ENCODE results near the gene SAMHD1. TPM values are rescaled to one million over a fixed set of nuclear protein-coding genes. Genes with fewer than 3 reads are reported as not detected.

The SAMHD1 gene
- total and polyA plus RNA-seq, 12 donors: 14.0 to 105 (median 30.8) TPM

DNA sequence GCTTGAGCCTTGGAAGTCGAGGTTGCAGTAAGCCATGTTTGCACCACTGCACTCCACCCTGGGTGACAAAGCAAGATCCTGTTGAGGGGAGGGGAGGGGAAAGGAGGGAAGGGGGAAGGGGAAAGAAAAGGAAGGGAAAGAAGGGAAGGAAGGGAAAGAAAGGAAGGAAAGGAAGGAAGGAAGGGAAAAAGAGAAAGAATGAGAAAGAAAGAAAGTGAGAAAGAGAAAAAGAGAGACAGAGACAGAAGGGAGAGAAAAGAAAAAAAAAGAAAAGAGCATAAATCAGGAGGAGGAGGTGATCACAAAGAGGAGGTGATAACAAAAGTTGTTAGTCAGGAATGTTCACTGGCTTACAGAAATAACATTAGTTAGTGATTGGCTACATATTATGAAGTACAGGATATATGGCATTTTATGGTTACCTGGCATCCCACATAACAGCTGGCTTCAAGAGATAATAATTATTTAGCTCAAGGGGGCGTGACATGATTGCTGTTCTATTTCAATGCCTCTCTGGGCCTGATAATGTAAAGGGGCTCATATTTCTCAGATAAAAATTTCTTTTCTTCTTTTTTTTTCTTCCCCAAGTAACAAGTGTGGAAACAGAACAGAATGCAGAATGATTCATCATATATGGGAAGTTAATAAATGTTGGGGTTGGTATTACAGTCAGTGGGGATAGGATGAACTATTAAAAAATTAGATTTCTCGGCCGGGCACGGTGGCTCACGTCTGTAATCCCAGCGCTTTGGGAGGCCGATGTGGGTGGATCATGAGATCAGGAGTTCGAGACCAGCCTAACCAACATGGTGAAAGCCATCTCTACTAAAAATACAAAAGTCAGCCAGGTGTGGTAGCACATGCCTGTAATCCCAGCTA is 27.1 kb downstream of the SAMHD1 start:
- DNase-seq (no peak), ATAC-seq (no peak)
- Histone ChIP-seq H3K4me1 (peaks cover 0 to 8% (median 0%) of the 10 kb centered on the region in 9 donors), H3K36me3 (peaks cover 5 to 98% (median 31%) of the 10 kb centered on the region in 9 donors), H3K27ac (no peak overlapping the region), H3K27me3 (no peaks in the 10 kb centered on the region), H3K4me3 (no peak overlapping the region), H3K9me3 (no peaks in the 10 kb centered on the region)
- WGBS, 2 donors: 86 to 89% methylated on average over 9 of the region's 9 CpGs
- intact Hi-C loops (cut with DNase I): no loop called here
- TF ChIP-seq, protein P1, sequence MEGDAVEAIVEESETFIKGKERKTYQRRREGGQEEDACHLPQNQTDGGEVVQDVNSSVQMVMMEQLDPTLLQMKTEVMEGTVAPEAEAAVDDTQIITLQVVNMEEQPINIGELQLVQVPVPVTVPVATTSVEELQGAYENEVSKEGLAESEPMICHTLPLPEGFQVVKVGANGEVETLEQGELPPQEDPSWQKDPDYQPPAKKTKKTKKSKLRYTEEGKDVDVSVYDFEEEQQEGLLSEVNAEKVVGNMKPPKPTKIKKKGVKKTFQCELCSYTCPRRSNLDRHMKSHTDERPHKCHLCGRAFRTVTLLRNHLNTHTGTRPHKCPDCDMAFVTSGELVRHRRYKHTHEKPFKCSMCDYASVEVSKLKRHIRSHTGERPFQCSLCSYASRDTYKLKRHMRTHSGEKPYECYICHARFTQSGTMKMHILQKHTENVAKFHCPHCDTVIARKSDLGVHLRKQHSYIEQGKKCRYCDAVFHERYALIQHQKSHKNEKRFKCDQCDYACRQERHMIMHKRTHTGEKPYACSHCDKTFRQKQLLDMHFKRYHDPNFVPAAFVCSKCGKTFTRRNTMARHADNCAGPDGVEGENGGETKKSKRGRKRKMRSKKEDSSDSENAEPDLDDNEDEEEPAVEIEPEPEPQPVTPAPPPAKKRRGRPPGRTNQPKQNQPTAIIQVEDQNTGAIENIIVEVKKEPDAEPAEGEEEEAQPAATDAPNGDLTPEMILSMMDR (IDR thresholded peaks at IDR 0.05): no peak

- Histone ChIP-seq H3K4me3 (no peak overlapping the region), H3K27ac (no peak overlapping the region), H3K36me3 (peaks cover 0 to 98% (median 15%) of the 10 kb centered on the region in 9 donors), H3K9me3 (no peaks in the 10 kb centered on the region), H3K27me3 (no peaks in the 10 kb centered on the region), H3K4me1 (peaks cover 0 to 7% (median 0%) of the 10 kb centered on the region in 9 donors)
- TF ChIP-seq, protein P1 (IDR thresholded peaks at IDR 0.05): no peak
- intact Hi-C loops (cut with DNase I): no loop called here
- 84 to 93% methylated on average over 8 of the region's 8 CpGs for WGBS, 2 donors
- peak in 1 of 8 donors; percentile 12 for ATAC-seq
- no peak for DNase-seq
Observed at GRCh38 chr20:36920334-36920730, 31.2 kb downstream of the SAMHD1 start.

- H3K4me1 ChIP-seq: peaks cover 0 to 7% (median 0%) of the 10 kb centered on the region in 9 donors
- intact Hi-C loops (cut with DNase I): no loop called here
- DNase-seq (peak in 1 of 2 donors; percentile 35), ATAC-seq (peak in 4 of 8 donors; percentile 42 to 55 (median 46))
- TF ChIP-seq, protein P1 (IDR thresholded peaks at IDR 0.05): peak; percentile 62 to 94 (median 90)
- 6 to 11% methylated on average over 2 of the region's 2 CpGs for WGBS, 2 donors
- H3K27me3 ChIP-seq: no peaks in the 10 kb centered on the region
- H3K4me3 ChIP-seq: no peak overlapping the region
- H3K27ac ChIP-seq: no peak overlapping the region
- H3K36me3 ChIP-seq: peaks cover 0 to 98% (median 19%) of the 10 kb centered on the region in 9 donors
- H3K9me3 ChIP-seq: no peaks in the 10 kb centered on the region
Observed at GRCh38 chr20:36919715-36920333, 31.7 kb downstream of the SAMHD1 start.

DNA sequence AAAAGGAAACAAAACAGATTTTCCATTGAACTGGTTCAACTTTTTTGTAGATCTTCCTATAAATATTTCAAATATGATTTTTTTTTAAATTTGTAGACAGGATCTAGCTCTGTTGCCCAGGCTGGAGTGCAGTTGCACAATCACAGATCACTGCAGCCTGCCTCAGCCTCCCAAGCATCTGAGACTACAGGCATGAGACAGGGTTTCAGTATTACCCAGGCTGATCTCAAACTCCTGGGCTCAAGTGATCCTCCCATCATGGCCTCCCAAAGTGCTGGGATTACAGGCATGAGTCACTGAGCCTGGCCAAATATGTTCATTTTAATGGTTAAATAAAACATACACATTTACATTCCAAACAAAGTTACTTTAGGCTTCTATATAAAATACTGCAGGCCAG is 33.6 kb downstream of the SAMHD1 start:
- intact Hi-C loops (cut with DNase I): no loop called here
- H3K36me3 ChIP-seq: peaks cover 0 to 98% (median 26%) of the 10 kb centered on the region in 9 donors

More for the DNA sequence above, 33.6 kb downstream of the SAMHD1 start:
- no peaks in the 10 kb centered on the region for H3K27me3 ChIP-seq
- ATAC-seq (no peak), DNase-seq (no peak)
- TF ChIP-seq, protein P1 (IDR thresholded peaks at IDR 0.05): no peak
- no peaks in the 10 kb centered on the region for H3K9me3 ChIP-seq
- H3K4me1 ChIP-seq: no peaks in the 10 kb centered on the region
- no peak overlapping the region for H3K4me3 ChIP-seq
- H3K27ac ChIP-seq: no peak overlapping the region
